Cardiac muscle cell (in vitro differentiated cells and primary cell): ENCODE data around the gene AAK1. TPM values are rescaled to one million over a fixed set of nuclear protein-coding genes. Genes with fewer than 3 reads are reported as not detected.
A peak's percentile ranks its signal among the peaks of the same experiment; 100 is the strongest.

Experiments used
- DNase-seq, 2 donors: peaks; one replicate each; pipeline versions ENCODE4 v3.0.0 to v3.0.0-alpha.2; 2010 to 2017; ENCODE audit warnings: low read depth in 1 of 2, low spot score in 1 of 2
- H3K27ac ChIP-seq: fragments of 200-600 bp; sonication (generic); 2 replicates; pipeline ENCODE4 v1.5.1; 2016
- H3K27me3 ChIP-seq: fragments of 200-600 bp; sonication (generic); 2 replicates; pipeline ENCODE4 v1.6.0; 2016; ENCODE audit warnings: control low read depth
- H3K36me3 ChIP-seq: fragments of 200-600 bp; sonication (generic); 2 replicates; pipeline ENCODE4 v1.5.1; 2016; ENCODE audit warnings: control low read depth
- H3K4me1 ChIP-seq: fragments of 200-600 bp; sonication (generic); 2 replicates; pipeline ENCODE4 v1.8.1; 2017; ENCODE audit warnings: low read depth, mild to moderate bottlenecking, mixed run types
- H3K4me3 ChIP-seq: fragments of 200-600 bp; sonication (generic); 2 replicates; pipeline ENCODE4 v1.5.1; 2016; ENCODE audit warnings: mild to moderate bottlenecking
- H3K9me3 ChIP-seq: fragments of 200-600 bp; sonication (generic); 2 replicates; pipeline ENCODE4 v1.5.1; 2017; ENCODE audit warnings: low read depth, mild to moderate bottlenecking, control low read depth
- CTCF ChIP-seq: IDR thresholded peaks from 2 replicates; pipeline ENCODE4 v1.5.1; 2012; ENCODE audit warnings: low read depth, mild to moderate bottlenecking, low read length
- polyA plus RNA-seq: library from polyadenylated mRNA; unstranded; fragments of >200 nt; fragmentation: Nextera tagmentation; extraction: Ambion mirVana; gene quantifications from 2 replicates; pipeline ENCODE4 v1.2.1, GENCODE V29; 2016
- total RNA-seq: library from RNA; depleted of rRNA; stranded (reverse); fragments of >200 nt; gene quantifications from 2 replicates; pipeline ENCODE4 v1.2.3, GENCODE V29; 2016

AAK1 gene
- total and polyA plus RNA-seq, 2 experiments from 2014 or later, result 50.0 to 50.3 TPM

DNA sequence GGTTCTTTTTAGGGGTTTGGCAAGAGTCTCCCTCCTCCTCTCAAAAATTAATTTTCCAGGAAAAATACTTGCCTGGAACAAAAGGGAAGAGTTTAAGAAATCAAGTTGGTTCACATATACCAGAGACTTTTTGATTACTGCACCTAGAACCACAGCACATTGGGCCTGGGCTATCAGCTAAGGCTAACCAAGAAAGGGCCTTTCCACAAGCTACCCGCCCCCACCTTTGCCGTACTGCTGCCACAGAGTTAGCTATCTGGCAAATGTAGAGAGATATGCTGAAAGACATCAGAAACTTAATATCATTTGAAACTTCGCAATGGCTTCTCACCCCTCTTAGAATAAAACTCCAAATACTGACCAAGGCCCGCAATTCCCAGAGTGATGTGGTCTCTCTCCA is 76.9 kb downstream of the AAK1 start:
- H3K4me1 ChIP-seq, result peaks cover 10% of the 10 kb centered on the region
- no peak for DNase-seq
- H3K27ac ChIP-seq, result peak overlapping the region; percentile 38
- no peak overlapping the region for H3K4me3 ChIP-seq
- no peaks in the 10 kb centered on the region for H3K27me3 ChIP-seq
- H3K9me3 ChIP-seq, result no peaks in the 10 kb centered on the region
- no peaks in the 10 kb centered on the region for H3K36me3 ChIP-seq
- no peak for TF ChIP-seq CTCF

DNA sequence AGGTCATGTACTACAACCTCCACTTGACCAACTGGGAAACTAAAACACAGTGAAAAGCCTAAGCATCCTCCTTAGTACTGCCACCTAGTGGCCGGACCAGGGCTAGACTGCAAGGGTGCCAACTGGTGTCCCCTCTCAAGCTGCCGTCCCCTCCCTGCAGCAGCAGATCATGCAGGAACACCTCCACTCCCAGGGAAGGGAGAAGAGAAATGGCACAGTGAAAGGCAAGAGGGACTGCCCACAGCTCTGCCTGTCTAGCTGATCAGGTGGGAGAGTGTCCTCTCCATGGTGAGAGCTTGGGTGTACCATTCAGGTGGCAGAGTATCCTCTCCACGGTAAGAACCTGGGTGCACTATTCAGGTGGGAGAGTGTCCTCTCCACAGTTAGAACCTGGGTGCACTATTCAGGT is 78.1 kb downstream of the AAK1 start:
- Histone ChIP-seq H3K9me3 (no peaks in the 10 kb centered on the region), H3K36me3 (no peaks in the 10 kb centered on the region), H3K27ac (no peak overlapping the region), H3K27me3 (no peaks in the 10 kb centered on the region), H3K4me3 (no peak overlapping the region), H3K4me1 (peaks cover 21% of the 10 kb centered on the region)
- peak; percentile 78 for TF ChIP-seq CTCF
- peak; percentile 49 to 65 for DNase-seq

- Histone ChIP-seq H3K27ac (no peak overlapping the region), H3K4me1 (peaks cover 29% of the 10 kb centered on the region), H3K27me3 (no peaks in the 10 kb centered on the region), H3K36me3 (no peaks in the 10 kb centered on the region), H3K4me3 (no peak overlapping the region), H3K9me3 (no peaks in the 10 kb centered on the region)
- TF ChIP-seq CTCF, result no peak
- no peak for DNase-seq
Measured at GRCh38 chr2:69564604-69565003, 78.9 kb downstream of the AAK1 start.

DNA sequence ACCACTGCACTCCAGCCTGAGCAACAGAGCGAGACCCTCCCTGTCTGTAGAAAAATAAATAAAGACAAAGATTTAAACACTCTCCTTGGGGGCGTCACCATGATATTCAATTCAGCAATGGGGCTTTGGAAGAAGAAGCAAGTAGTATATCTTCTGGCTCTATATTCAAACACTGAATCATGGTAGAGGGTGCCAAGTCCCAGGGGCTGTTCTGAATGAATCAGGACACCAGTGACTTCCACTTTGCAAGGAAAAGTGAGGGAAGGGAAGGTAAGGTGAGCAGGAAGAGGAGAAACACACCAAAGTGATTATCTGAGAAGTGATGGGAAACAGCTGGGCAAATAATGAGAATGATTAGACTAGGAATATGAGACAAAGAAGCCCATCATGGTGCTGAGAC is 80.5 kb downstream of the AAK1 start:
- Histone ChIP-seq H3K4me3 (no peak overlapping the region), H3K36me3 (no peaks in the 10 kb centered on the region), H3K27ac (no peak overlapping the region), H3K9me3 (no peaks in the 10 kb centered on the region), H3K27me3 (no peaks in the 10 kb centered on the region), H3K4me1 (peaks cover 44% of the 10 kb centered on the region)
- TF ChIP-seq CTCF, result no peak
- no peak for DNase-seq

GRCh38 chr2:69561101-69561500 is 82.4 kb downstream of the AAK1 start:
- H3K4me1 ChIP-seq, result peaks cover 44% of the 10 kb centered on the region
- no peak for TF ChIP-seq CTCF
- no peak overlapping the region for H3K27ac ChIP-seq
- H3K27me3 ChIP-seq, result no peaks in the 10 kb centered on the region
- H3K4me3 ChIP-seq, result no peak overlapping the region
- H3K9me3 ChIP-seq, result no peaks in the 10 kb centered on the region
- no peaks in the 10 kb centered on the region for H3K36me3 ChIP-seq
- DNase-seq, result no peak

DNA sequence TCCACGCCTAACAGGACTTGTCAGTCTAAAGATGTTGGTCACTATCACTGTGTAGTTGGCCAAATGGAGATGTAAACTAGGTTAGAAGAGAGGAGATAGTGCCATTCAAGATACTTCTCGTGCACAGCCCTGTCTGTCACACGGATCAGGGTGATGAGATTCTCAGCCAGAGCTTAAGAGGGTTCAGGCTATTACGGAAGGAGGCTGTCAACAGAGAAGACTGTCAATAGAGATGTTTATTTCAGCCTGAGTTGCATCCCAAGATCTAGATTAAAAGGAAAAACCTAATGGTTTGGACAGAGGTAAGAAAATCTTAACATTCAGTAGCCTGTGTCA is 83.4 kb downstream of the AAK1 start:
- peaks cover 43% of the 10 kb centered on the region for H3K4me1 ChIP-seq
- H3K36me3 ChIP-seq, result no peaks in the 10 kb centered on the region
- no peak for DNase-seq
- H3K27me3 ChIP-seq, result no peaks in the 10 kb centered on the region
- H3K4me3 ChIP-seq, result no peak overlapping the region
- peak overlapping the region; percentile 29 for H3K27ac ChIP-seq
- H3K9me3 ChIP-seq, result no peaks in the 10 kb centered on the region
- no peak for TF ChIP-seq CTCF
